ENCODE measurements around the gene CALR. TPM values are rescaled to one million over a fixed set of nuclear protein-coding genes. Genes with fewer than 3 reads are reported as not detected.
A peak's percentile ranks its signal among the peaks of the same experiment; 100 is the strongest.
"Not testable (repeated sequence)": the region's sequence is repeated elsewhere in the genome, so short reads cannot be mapped to it uniquely, and the experiment has no call there.

Gene CALR
- total RNA-seq, 1 donor from 2014 or later = 1,241 TPM

DNA sequence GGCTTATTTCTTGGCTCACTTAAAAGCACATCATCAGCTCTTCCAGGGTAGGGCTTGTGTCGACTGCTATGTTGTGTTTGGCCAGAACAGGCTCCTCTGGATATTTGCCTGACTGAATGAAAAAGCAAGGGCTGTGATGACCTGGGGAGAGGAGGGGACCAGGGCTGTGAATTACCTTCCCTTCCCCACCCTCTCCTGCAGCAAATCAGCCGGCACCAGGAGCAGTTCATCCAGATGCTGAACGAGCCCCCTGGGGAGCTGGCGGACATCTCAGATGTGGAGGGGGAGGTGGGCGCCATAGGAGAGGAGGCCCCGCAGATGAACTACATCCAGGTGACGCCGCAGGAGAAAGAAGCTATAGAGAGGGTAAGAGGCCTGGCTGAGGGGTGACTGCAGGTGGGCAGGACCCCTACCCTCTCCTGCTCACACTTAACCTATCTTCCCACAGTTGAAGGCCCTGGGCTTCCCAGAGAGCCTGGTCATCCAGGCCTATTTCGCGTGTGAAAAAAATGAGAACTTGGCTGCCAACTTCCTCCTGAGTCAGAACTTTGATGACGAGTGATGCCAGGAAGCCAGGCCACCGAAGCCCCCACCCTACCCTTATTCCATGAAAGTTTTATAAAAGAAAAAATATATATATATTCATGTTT lies 14.2 kb downstream of the CALR start:
- no peak overlapping the region for H3K4me3 Mint-ChIP-seq (ENCODE audit: unreplicated experiment)
- peaks cover 27% of the 10 kb centered on the region for H3K36me3 Mint-ChIP-seq (ENCODE audit: unreplicated experiment)
- no peaks in the 10 kb centered on the region for H3K9me3 Mint-ChIP-seq (ENCODE audit: unreplicated experiment)
- TF ChIP-seq, protein P1, sequence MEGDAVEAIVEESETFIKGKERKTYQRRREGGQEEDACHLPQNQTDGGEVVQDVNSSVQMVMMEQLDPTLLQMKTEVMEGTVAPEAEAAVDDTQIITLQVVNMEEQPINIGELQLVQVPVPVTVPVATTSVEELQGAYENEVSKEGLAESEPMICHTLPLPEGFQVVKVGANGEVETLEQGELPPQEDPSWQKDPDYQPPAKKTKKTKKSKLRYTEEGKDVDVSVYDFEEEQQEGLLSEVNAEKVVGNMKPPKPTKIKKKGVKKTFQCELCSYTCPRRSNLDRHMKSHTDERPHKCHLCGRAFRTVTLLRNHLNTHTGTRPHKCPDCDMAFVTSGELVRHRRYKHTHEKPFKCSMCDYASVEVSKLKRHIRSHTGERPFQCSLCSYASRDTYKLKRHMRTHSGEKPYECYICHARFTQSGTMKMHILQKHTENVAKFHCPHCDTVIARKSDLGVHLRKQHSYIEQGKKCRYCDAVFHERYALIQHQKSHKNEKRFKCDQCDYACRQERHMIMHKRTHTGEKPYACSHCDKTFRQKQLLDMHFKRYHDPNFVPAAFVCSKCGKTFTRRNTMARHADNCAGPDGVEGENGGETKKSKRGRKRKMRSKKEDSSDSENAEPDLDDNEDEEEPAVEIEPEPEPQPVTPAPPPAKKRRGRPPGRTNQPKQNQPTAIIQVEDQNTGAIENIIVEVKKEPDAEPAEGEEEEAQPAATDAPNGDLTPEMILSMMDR (IDR thresholded peaks at IDR 0.05) = no peak
- H3K27ac Mint-ChIP-seq (ENCODE audit: unreplicated experiment) = peak overlapping the region; percentile 69
- DNase-seq (ENCODE audit: extremely low spot score, unreplicated experiment) = no peak
- peaks cover 40% of the 10 kb centered on the region for H3K4me1 Mint-ChIP-seq (ENCODE audit: unreplicated experiment)
- no peaks in the 10 kb centered on the region for H3K27me3 Mint-ChIP-seq (ENCODE audit: unreplicated experiment)

DNA sequence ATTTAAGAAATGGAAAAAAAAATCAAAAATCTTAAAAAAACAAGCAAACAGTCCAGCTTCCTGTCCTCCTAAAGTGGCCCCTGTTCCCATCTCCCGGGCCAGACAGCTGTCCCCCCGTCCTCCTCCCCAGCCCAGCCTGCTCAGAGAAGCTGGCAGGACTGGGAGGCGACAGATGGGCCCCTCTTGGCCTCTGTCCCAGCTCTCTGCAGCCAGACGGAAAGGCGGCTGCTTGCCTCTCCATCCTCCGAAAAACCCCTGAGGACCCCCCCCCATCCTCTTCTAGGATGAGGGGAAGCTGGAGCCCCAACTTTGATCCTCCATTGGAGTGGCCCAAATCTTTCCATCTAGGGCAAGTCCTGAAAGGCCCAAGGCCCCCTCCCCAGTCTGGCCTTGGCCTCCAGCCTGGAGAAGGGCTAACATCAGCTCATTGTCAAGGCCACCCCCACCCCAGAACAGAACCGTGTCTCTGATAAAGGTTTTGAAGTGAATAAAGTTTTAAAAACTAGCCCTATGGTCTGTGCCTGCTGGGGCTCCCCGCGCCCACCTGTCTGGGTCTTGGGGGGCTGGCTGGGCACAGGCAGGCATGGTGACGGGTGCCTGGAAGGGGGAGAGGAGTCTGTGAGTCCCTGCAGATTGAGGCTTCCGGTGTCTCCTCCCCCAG lies 14.9 kb downstream of the CALR start:
- no peak overlapping the region for H3K4me3 Mint-ChIP-seq (ENCODE audit: unreplicated experiment)
- TF ChIP-seq, protein P1 (IDR thresholded peaks at IDR 0.05) = no peak
- no peaks in the 10 kb centered on the region for H3K9me3 Mint-ChIP-seq (ENCODE audit: unreplicated experiment)
- H3K4me1 Mint-ChIP-seq (ENCODE audit: unreplicated experiment) = peaks cover 39% of the 10 kb centered on the region
- DNase-seq (ENCODE audit: extremely low spot score, unreplicated experiment) = no peak
- H3K27me3 Mint-ChIP-seq (ENCODE audit: unreplicated experiment) = no peaks in the 10 kb centered on the region
- H3K36me3 Mint-ChIP-seq (ENCODE audit: unreplicated experiment) = peaks cover 27% of the 10 kb centered on the region
- peak overlapping the region; percentile 38 for H3K27ac Mint-ChIP-seq (ENCODE audit: unreplicated experiment)

DNA sequence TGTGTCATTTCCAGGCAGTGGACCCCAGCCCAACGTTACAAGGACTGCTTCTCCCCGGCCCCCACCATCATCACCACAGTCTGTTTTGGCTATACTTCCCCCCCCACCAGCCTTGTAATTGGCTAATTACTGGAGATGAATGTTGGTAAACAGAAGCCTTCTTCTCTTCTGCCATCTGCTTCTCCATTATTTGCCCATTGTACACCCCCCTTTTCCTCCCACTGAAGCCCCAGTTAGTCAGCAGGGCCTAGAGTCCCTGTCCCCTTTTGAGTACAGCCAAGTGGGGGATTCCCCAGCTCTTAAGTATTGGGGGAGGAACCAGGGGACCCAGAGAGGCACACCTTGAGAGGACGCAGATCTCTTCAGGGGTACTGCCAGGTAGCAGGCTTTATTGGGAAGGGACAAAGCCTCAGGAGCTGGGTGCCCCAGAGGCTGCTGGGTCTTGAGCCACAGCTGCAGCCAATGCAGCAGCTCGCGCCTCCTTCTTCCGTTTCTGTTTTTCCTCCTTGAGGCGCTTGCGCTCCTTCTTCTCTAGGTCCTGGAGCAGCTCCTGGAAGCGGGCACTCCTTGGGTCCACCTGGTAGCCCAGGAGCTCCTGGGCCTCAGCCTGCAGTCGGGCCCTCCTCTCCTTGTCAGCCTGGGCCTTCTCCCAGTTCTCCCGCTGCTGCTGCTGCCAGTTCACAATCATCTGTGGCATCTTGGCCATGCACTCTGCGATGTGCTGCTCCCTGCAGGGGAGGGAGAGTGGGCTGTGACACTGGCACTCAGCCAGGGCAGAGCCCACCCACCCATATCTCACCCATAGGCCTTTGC lies 15.6 kb downstream of the CALR start:
- Mint-ChIP-seq H3K27me3 (ENCODE audit: unreplicated experiment) (no peaks in the 10 kb centered on the region), H3K9me3 (ENCODE audit: unreplicated experiment) (no peaks in the 10 kb centered on the region), H3K27ac (ENCODE audit: unreplicated experiment) (peak overlapping the region; percentile 80), H3K36me3 (ENCODE audit: unreplicated experiment) (peaks cover 23% of the 10 kb centered on the region), H3K4me3 (ENCODE audit: unreplicated experiment) (no peak overlapping the region), H3K4me1 (ENCODE audit: unreplicated experiment) (peaks cover 36% of the 10 kb centered on the region)
- DNase-seq (ENCODE audit: extremely low spot score, unreplicated experiment) = no peak
- TF ChIP-seq, protein P1 (IDR thresholded peaks at IDR 0.05) = no peak

DNA sequence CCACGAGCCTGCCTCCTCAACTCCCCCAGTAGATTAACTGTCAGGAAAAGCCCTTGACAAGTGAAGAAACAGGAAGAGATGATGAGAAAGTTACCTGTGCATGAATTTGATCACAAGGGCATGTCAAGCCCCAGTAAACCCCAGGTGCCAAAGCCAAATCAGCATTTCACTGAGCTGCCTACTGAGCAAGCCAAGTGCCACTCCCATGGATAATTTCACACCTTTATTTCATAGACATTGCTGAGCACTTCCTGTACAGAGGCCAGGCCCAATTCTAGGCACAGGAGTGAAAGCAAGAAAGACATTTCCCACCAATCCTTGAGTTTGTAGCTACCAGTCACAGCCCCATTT lies 16.2 kb downstream of the CALR start:
- Mint-ChIP-seq H3K9me3 (ENCODE audit: unreplicated experiment) (no peaks in the 10 kb centered on the region), H3K4me1 (ENCODE audit: unreplicated experiment) (peaks cover 36% of the 10 kb centered on the region), H3K36me3 (ENCODE audit: unreplicated experiment) (peaks cover 23% of the 10 kb centered on the region)

DNA sequence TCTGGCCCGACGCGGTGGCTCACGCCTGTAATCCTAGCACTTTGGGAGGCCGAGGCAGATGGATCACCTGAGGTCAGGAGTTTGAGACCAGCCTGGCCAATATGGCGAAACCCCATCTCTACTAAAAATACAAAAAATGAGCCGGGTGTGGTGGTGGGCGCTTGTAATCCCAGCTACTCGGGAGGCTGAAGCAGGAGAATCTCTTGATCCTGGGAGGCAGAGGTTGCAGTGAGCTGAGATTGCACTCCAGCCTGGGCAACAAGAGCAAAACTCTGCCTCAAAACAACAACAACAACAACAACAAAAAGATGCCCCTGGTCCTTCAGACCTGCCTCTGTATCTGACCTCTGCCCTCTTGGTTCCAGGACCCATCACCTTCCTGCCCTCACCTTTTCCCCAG lies 17.2 kb downstream of the CALR start:
- Mint-ChIP-seq H3K36me3 (ENCODE audit: unreplicated experiment) (peaks cover 18% of the 10 kb centered on the region), H3K27ac (ENCODE audit: unreplicated experiment) (peak overlapping the region; percentile 72), H3K4me1 (ENCODE audit: unreplicated experiment) (peaks cover 35% of the 10 kb centered on the region), H3K4me3 (ENCODE audit: unreplicated experiment) (peak overlapping the region; percentile 81)
- H3K9me3 Mint-ChIP-seq (ENCODE audit: unreplicated experiment); DNase-seq (ENCODE audit: extremely low spot score, unreplicated experiment); H3K27me3 Mint-ChIP-seq (ENCODE audit: unreplicated experiment): not testable (repeated sequence)

More for the DNA sequence above, 16.2 kb downstream of the CALR start:
- H3K27ac Mint-ChIP-seq (ENCODE audit: unreplicated experiment) = peak overlapping the region; percentile 80
- H3K4me3 Mint-ChIP-seq (ENCODE audit: unreplicated experiment) = no peak overlapping the region
- TF ChIP-seq, protein P1 (IDR thresholded peaks at IDR 0.05) = no peak
- no peak for DNase-seq (ENCODE audit: extremely low spot score, unreplicated experiment)
- no peaks in the 10 kb centered on the region for H3K27me3 Mint-ChIP-seq (ENCODE audit: unreplicated experiment)
